Femur (tissue), 1 donor: ENCODE data around the gene MEMO1.
"Not testable (repeated sequence)": the region's sequence is repeated elsewhere in the genome, so short reads cannot be mapped to it uniquely, and the experiment has no call there.

Source experiments
- DNase-seq: peaks from one replicate; pipeline ENCODE4 v3.0.0-alpha.2; 2017

Gene MEMO1

DNA sequence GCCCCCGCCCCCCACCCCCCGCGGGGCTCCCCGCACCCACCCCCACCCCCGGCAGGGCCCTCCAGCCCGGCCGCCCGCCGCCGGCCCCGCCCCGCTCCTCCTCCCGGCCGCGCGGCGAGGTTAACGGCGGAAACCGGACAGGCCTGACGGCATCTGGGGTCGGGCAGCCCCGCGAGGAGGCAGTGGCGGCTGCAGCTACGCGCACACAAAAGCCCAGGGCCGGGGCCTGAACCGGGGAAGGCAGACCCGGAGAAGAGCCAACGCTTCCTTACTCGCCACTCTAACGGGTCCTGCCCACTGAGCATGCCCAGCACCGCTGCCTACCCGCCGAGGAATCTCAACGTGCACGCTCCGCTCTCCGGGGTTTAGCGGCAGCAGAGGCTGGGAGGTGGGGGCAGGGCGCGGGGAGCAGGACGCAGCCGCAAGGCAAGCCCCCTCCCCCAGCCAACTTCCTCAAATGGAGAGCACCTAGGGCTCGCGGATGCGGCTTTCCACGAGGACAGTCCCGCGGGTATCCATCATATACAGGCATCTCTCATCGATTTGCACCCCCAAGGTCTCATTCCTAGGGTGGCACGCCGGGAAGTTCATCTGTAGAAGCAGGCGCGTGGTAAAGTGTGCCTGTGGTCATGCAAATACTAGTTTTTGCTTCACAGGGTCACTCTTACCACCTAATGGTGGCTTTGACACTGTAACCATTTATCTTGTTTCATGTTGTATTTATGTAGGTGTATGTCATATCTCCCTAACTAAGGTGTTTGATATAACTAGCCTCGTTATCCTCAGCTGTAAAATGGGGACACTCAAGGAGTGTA lies at the start of gene MEMO1:
MEMO1 (minus strand) TSS at position 339 of the 815 bp plus-strand sequence. CDS start 761 bp downstream, outside the sequence.
- peak; percentile 96 for DNase-seq

DNA sequence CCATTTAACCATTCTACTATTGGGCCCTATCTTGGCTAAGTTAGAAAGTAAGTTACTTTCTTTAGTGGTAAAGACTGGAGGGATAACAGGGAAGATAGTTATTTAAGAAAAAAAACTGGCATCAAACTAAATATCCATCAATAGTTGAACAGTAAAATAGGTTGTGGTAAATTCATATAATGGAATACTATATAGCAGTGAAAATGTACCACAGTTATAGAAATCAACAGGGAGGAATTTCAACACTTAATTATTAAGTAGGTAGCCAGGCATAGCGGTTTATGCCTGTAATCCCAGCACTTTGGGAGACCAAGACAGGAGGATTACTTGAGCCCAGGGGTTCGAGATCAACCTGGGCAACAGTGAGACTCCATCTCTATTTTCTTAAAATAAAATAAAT lies 49.5 kb upstream of the MEMO1 start:
- DNase-seq, result no peak

- no peak for DNase-seq
These were observed 47.3 kb upstream of the MEMO1 start for GRCh38 chr2:32058130-32058529.

- DNase-seq, result not testable (repeated sequence)
These were observed 43.8 kb upstream of the MEMO1 start for GRCh38 chr2:32054583-32054982.

DNA sequence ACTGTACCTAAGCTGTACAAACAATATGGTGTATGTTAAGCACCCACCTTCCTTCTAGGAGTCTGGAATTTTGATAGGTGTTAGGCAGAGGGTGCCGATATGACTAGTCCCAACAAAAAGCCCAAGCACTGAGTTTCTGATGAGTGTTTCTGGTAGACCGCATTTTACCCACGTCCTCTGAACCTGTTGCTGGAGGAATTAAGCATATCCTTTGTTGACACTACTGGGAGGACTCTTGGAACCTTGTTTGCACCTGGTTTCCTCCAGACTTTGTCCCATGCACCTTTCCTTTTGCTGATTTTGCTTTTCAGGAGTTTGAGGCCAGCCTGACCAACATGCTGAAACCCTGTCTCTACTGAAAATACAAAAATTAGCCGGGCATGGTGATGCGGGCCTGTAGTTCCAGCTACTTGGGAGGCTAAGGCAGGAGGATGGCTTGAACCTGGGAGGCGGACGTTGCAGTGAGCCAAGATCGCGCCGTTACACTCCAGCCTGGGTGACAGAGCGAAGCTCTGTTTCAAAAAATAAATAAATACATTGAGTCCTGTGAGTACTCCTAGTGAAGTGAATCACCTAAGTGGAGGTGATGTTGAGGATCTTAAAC lies 41.1 kb upstream of the MEMO1 start:
- DNase-seq, result no peak

DNA sequence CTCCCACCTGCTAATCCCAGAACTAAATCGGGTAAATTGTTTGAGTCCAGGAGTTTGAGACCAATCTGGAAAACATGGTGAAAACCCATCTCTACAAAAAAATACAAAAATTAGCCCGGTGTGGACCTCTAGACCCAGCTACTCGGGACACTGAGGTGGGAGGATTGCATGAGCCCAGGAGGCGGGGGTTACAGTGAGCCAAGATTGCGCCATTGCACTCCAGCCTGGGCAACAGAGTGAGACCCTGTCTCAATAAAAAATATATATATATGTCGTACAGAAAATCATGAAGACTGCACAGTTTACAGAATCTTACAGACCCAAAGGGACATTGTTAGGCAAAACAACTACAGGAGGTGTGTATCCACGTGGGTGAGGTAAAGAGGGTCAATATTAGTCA lies 32.8 kb upstream of the MEMO1 start:
- DNase-seq, result no peak

GRCh38 chr2:32039447-32040219 lies 28.8 kb upstream of the MEMO1 start, which contains the start of gene DPY30:
Gene DPY30, minus strand, starts transcription at chr2:32039805. Its CDS starts 349 bp downstream, at chr2:32039456.
- peak; percentile 96 for DNase-seq

GRCh38 chr2:32034198-32034887 lies 23.5 kb upstream of the MEMO1 start:
- DNase-seq, result not testable (repeated sequence)

DNA sequence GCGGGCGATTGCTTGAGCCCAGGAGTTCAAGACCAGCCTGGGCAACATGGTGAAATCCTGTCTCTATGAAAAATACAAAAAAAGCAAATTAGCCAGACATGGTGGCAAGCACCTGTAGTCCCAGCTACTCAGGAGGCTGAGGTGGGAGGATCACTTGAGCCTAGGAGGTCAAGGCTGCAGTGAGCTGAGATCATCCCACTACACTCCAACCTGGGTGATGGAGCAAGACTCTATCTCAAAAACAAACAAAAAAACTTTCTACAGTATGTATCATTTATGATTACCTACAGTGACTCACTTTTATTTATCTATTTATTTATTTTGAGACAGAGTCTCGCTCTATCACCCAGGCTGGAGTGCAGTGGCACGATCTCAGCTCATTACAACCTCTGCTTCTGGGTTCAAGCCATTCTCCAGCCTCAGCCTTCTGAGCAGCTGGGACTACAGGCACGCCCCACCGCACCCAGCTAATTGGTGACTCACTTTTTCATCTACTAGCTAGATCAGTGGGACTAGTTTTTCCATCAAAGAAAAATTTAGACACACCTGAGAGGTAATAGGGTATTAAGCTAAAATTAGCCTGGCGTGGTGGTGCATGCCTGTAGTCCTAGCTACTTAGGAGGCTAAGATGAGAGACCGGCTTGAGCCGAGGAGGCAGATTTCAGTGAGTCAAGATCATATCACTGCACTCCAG lies 8.1 kb upstream of the MEMO1 start:
- DNase-seq, result not testable (repeated sequence)

GRCh38 chr2:32012872-32013271 lies 2.1 kb upstream of the MEMO1 start:
- no peak for DNase-seq

- DNase-seq, result no peak
These were observed 715 bp upstream of the MEMO1 start for GRCh38 chr2:32011485-32011960.

GRCh38 chr2:32010280-32010669 lies 533 bp downstream of the MEMO1 start:
- DNase-seq, result not testable (repeated sequence)

DNA sequence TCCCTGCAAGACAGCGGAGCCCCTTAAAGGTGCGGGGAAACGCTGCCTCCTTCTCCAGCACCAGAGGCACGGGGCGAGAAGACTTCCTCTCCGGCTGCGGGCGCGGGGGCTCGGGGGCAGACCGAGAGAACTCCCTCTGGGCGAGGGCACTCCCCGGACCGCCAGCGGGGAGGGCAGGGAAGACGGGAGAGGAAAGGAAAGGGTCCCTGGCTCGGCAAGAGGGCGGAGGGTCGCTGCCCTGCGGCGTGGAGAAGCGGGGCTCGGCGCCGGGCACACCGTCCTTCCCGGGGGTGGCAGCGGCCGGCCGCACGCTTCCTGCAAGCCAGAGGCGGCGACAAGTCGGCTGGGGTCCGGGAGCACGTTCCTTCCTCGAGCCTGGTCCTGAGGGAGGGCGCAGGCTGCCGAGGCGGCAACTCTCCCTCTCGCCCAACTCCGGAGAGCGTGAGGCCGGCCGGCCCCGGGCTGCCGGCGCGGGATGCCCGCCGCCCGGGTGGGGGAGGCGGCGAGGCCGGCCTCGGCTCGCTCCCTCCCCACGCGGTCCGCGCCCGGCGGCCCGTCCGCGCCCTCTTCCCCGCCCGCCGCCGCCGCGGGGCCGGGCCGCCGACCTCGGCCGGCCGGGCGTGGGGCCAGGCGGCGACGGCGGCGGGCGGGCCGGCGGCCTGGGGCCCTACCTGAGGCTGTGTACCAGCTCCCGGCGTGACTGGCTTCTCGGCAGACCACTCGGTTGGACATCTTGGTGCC lies 1.1 kb downstream of the MEMO1 start:
- DNase-seq, result peak; percentile 51

GRCh38 chr2:32008805-32009515 lies 1.8 kb downstream of the MEMO1 start:
- peak; percentile 28 for DNase-seq

DNA sequence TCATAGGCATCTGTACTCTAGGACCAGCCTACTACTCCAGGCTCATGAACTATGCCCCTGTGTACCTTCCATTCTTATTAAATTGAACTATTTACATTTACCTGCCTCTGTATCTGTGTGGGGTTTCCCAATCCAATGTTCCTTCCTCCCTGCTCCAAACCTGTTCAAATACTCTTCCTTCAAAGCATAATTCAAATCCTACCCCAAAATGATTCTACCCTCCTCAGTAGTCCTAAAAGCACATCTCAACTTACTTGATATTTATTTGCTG lies 3.8 kb downstream of the MEMO1 start:
- no peak for DNase-seq

DNA sequence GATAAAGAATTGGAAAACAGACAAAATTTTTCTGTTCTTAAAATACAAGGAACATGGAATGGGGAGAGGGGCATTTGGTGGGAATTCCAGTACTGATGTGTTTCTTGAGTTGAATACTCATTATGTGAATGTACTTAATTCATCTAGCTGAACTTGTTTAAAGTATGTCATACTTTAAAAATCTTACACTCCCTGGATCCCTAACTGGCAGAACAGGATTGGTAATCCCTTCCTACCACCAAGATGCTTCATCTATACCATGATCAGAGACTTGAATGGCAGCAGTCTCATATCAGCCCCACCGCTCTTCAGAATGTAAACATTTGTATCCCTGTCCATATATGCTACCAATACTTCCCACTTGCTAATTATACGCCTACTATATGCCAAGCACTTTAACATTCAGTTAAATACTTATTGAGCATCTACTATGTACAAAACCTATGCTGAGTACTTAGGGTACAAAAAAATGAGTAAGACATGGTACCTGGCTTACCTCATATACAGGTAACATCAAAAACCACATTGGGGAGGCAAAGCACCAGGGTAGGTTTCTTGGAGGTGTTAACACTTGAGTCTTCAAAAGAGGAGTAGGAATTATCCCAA lies 5.3 kb downstream of the MEMO1 start:
- no peak for DNase-seq

GRCh38 chr2:32003791-32004190 lies 7.0 kb downstream of the MEMO1 start:
- DNase-seq, result no peak

DNA sequence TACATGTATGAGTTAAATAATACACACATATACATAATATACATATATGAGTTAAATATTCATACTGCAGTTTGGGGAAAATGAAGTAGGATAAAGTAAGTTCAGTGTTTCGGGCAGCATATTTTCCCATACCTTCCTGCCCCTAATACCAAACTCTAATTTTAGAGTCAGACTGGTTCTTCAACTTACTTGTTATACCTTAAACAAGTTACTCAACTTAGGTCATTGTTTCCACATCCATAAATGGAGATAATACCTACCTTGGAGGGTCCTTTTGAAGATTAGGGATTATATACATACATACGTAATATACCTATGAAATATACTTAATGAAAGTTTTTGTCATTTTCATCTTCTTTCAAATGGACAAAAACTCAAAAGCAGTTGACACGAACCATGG lies 8.4 kb downstream of the MEMO1 start:
- DNase-seq, result no peak

DNA sequence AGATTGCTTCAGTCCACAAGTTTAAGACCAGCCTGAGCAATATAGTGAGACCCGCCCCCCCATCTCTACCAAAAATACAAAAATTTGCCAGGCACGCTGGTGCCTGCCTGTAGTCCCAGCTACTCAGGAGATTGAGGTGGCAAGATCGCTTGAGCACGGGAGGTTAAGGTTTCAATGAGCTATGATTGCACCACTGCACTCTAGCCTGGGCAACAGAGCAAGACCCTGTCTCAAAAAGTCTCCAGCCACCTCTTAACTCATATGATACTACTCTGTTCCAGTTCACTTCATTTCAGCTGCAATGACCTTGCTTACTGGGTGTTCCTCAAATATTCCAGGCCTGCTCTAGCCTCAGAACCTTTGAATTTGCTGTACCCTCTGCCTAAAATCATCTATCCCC lies 11.4 kb downstream of the MEMO1 start:
- DNase-seq, result no peak

- no peak for DNase-seq
These were observed 12.0 kb downstream of the MEMO1 start for GRCh38 chr2:31998731-31999383.
